Astrocyte (in vitro differentiated cells and primary cell): ENCODE measurements around the gene KATNB1. TPM values are rescaled to one million over a fixed set of nuclear protein-coding genes. Genes with fewer than 3 reads are reported as not detected.
A peak's percentile ranks its signal among the peaks of the same experiment; 100 is the strongest.
"Not testable (repeated sequence)": the region's sequence is repeated elsewhere in the genome, so short reads cannot be mapped to it uniquely, and the experiment has no call there.

Experiments
- DNase-seq: peaks from one replicate; pipeline ENCODE4 v3.0.0-alpha.2; 2010; ENCODE audit warnings: low read depth
- FAIRE-seq: peaks from 2 replicates; lab custom pipeline; 2011; peaks lifted over from hg19 to GRCh38; lab: Jason Lieb, UNC
- H2AFZ ChIP-seq: 2 replicates; pipeline ENCODE4 v1.6.0; 2012; ENCODE audit warnings: low read depth, low read length, inconsistent platforms
- H3K27ac ChIP-seq: 2 replicates; pipeline ENCODE4 v1.5.1; 2011; ENCODE audit warnings: low read depth, low read length, inconsistent platforms
- H3K27me3 ChIP-seq: 2 replicates; pipeline ENCODE4 v1.6.0; 2011; ENCODE audit warnings: low read length, inconsistent platforms; ENCODE audit not compliant: insufficient read depth
- H3K36me3 ChIP-seq: 2 replicates; pipeline ENCODE4 v1.5.1; 2011; ENCODE audit warnings: low read length, inconsistent platforms; ENCODE audit not compliant: insufficient read depth
- H3K4me1 ChIP-seq: 2 replicates; pipeline ENCODE4 v1.5.1; 2011; ENCODE audit warnings: low read length, inconsistent platforms; ENCODE audit not compliant: insufficient read depth
- H3K4me2 ChIP-seq: 2 replicates; pipeline ENCODE4 v1.6.0; 2012; ENCODE audit warnings: low read length, inconsistent platforms
- H3K4me3 ChIP-seq: 2 replicates; pipeline ENCODE4 v1.5.1; 2011; ENCODE audit warnings: low read depth, mild to moderate bottlenecking, low read length, inconsistent platforms; ENCODE audit not compliant: insufficient read depth
- H3K79me2 ChIP-seq: 2 replicates; pipeline ENCODE4 v1.6.0; 2012; ENCODE audit warnings: mild to moderate bottlenecking, low read length, inconsistent platforms; ENCODE audit not compliant: insufficient read depth
- H3K9ac ChIP-seq: 2 replicates; pipeline ENCODE4 v1.6.0; 2012; ENCODE audit warnings: mild to moderate bottlenecking, low read length, inconsistent platforms
- H3K9me3 ChIP-seq: 2 replicates; pipeline ENCODE4 v1.5.1; 2012; ENCODE audit warnings: low read depth, mild to moderate bottlenecking, low read length, inconsistent platforms; ENCODE audit not compliant: insufficient read depth
- H4K20me1 ChIP-seq: 2 replicates; pipeline ENCODE4 v1.6.0; 2012; ENCODE audit warnings: low read length, inconsistent platforms; ENCODE audit not compliant: insufficient read depth
- H3K27ac Mint-ChIP-seq: one replicate; pipeline ENCODE4 v1.8.0; 2021; ENCODE audit warnings: mild to moderate bottlenecking, mixed read lengths; ENCODE audit not compliant: unreplicated experiment
- H3K27me3 Mint-ChIP-seq: one replicate; pipeline ENCODE4 v1.8.0; 2021; ENCODE audit warnings: low read depth, mixed read lengths; ENCODE audit not compliant: unreplicated experiment
- H3K36me3 Mint-ChIP-seq: one replicate; pipeline ENCODE4 v1.8.0; 2021; ENCODE audit warnings: low read depth, mixed read lengths; ENCODE audit not compliant: unreplicated experiment
- H3K4me1 Mint-ChIP-seq: one replicate; pipeline ENCODE4 v1.8.0; 2021; ENCODE audit warnings: low read depth, mixed read lengths; ENCODE audit not compliant: unreplicated experiment
- H3K4me3 Mint-ChIP-seq: one replicate; pipeline ENCODE4 v1.8.0; 2021; ENCODE audit warnings: mild to moderate bottlenecking, moderate library complexity, mixed read lengths; ENCODE audit not compliant: unreplicated experiment
- H3K9me3 Mint-ChIP-seq: one replicate; pipeline ENCODE4 v1.8.0; 2021; ENCODE audit warnings: mild to moderate bottlenecking, mixed read lengths; ENCODE audit not compliant: unreplicated experiment
- CTCF ChIP-seq: IDR thresholded peaks from 2 replicates; pipeline ENCODE4 v1.5.1; 2011; ENCODE audit warnings: low read depth, mild to moderate bottlenecking, inconsistent platforms, low read length, moderate library complexity; ENCODE audit not compliant: insufficient read depth
- EZH2 ChIP-seq: IDR thresholded peaks from 2 replicates; pipeline ENCODE4 v1.6.1; 2012; ENCODE audit warnings: mild to moderate bottlenecking, low read length, inconsistent platforms; ENCODE audit not compliant: insufficient read depth
- total RNA-seq: library from RNA; stranded (reverse); gene quantifications from 2 replicates; pipeline ENCODE4 v1.2.1, GENCODE V29; 2021

Gene KATNB1
- total RNA-seq, 1 donor from 2014 or later: 28.6 TPM

GRCh38 chr16:57711993-57712392 lies 23.6 kb upstream of the KATNB1 start:
- FAIRE-seq: no peak
- Mint-ChIP-seq H3K27me3 (peaks cover 45% of the 10 kb centered on the region), H3K4me1 (no peaks in the 10 kb centered on the region), H3K36me3 (no peaks in the 10 kb centered on the region), H3K9me3 (no peaks in the 10 kb centered on the region), H3K27ac (no peak overlapping the region), H3K4me3 (no peak overlapping the region)
- Histone ChIP-seq H3K4me1 (no peaks in the 10 kb centered on the region), H3K79me2 (no peaks in the 10 kb centered on the region), H4K20me1 (no peaks in the 10 kb centered on the region), H3K9ac (no peak overlapping the region), H3K9me3 (no peaks in the 10 kb centered on the region), H3K27ac (no peak overlapping the region), H2AFZ (no peak overlapping the region), H3K27me3 (peaks cover 32% of the 10 kb centered on the region), H3K4me3 (no peak overlapping the region), H3K4me2 (no peak overlapping the region), H3K36me3 (no peaks in the 10 kb centered on the region)
- TF ChIP-seq EZH2: no peak
- TF ChIP-seq CTCF: no peak
- no peak for DNase-seq

GRCh38 chr16:57712569-57712968 lies 23.0 kb upstream of the KATNB1 start:
- not testable (repeated sequence) for DNase-seq, H3K4me1 Mint-ChIP-seq, H3K4me3 ChIP-seq, H3K79me2 ChIP-seq, H3K4me2 ChIP-seq, H3K36me3 ChIP-seq, H2AFZ ChIP-seq, H3K27ac ChIP-seq, H3K9me3 ChIP-seq, H3K4me3 Mint-ChIP-seq, H4K20me1 ChIP-seq, H3K36me3 Mint-ChIP-seq, H3K9ac ChIP-seq, H3K4me1 ChIP-seq, H3K27ac Mint-ChIP-seq, FAIRE-seq, H3K9me3 Mint-ChIP-seq
- H3K27me3 ChIP-seq: peaks cover 32% of the 10 kb centered on the region
- H3K27me3 Mint-ChIP-seq: peaks cover 39% of the 10 kb centered on the region

DNA sequence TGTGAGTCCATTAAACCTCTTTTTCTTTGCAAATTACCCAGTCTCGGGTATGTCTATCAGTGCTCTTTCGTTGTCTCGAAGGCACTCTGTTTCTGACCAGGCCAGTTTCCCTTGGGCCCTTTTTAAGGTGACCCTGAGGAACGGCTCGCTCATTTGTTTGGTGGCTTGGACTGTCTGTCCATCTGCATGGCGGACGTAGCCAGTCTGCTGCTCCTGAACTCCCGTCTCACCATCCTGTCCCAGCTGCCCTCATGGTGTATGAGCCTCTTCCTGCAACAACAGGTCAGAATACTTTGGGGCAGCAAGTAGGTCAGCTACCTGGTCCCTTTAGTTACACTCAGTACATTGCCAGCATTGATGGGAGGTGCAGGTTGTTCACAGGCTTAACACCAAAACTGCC lies 22.0 kb upstream of the KATNB1 start:
- Histone ChIP-seq H4K20me1 (no peaks in the 10 kb centered on the region), H2AFZ (peak overlapping the region; percentile 4), H3K9ac (no peak overlapping the region), H3K4me3 (no peak overlapping the region), H3K27me3 (peaks cover 32% of the 10 kb centered on the region), H3K27ac (no peak overlapping the region), H3K9me3 (no peaks in the 10 kb centered on the region), H3K36me3 (no peaks in the 10 kb centered on the region), H3K79me2 (no peaks in the 10 kb centered on the region), H3K4me2 (no peak overlapping the region), H3K4me1 (no peaks in the 10 kb centered on the region)
- Mint-ChIP-seq H3K4me3 (no peak overlapping the region), H3K36me3 (no peaks in the 10 kb centered on the region), H3K4me1 (no peaks in the 10 kb centered on the region), H3K27me3 (peaks cover 37% of the 10 kb centered on the region), H3K27ac (no peak overlapping the region), H3K9me3 (no peaks in the 10 kb centered on the region)
- DNase-seq (no peak), FAIRE-seq (no peak)
- no peak for TF ChIP-seq EZH2
- no peak for TF ChIP-seq CTCF
